ENCODE results near the gene MOK.

Gene MOK

GRCh38 chr14:102283631-102284129 is 21.3 kb downstream of the MOK start:
- no peak for DNase-seq (ENCODE audit: low read depth in 2 of 2)
- no peak for TF ChIP-seq CTCF (IDR thresholded peaks at IDR 0.05; ENCODE audit: low read depth, low read length)
- H3K4me3 ChIP-seq (replicated peaks in 1 of 2; ENCODE audit: low read depth in 2 of 2, low read length in 2 of 2), result no peak overlapping the region

DNA sequence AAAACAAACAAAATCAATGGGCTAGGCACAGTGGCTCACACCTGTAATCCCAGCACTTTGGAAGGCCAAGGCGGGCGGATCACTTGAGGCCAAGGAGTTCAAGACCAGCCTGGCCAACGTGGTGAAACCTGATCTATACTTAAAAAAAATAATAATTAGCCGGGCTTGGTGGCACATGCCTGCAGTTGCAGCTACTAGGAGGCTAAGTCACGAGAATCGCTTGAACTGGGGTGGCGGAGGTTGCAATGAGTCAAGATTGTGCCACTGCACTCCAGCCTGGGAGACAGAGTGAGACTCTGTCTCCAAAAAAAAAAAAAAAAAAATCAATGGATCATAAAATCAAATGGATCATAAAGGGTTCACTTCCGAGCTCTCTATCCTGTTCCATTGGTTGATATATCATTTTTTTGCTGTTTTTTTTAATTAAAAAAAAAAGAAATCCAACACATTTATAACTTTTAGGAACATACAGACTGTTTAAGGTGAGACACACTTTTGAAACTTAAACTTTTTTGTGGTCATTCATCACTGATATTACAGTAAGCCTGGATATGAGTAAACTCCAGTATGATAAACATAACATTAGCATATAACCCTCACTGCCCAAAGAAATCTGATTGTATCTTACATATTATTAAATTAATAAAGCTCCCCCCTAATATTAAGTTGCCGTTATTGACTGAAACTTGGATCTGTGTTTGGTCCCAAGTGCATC is 22.1 kb downstream of the MOK start:
- no peak for DNase-seq (ENCODE audit: low read depth in 2 of 2)
- H3K4me3 ChIP-seq (replicated peaks in 1 of 2; ENCODE audit: low read depth in 2 of 2, low read length in 2 of 2), result no peak overlapping the region
- no peak for TF ChIP-seq CTCF (IDR thresholded peaks at IDR 0.05; ENCODE audit: low read depth, low read length)

GRCh38 chr14:102280376-102280962 is 24.5 kb downstream of the MOK start:
- no peak for TF ChIP-seq CTCF (IDR thresholded peaks at IDR 0.05; ENCODE audit: low read depth, low read length)
- peak; percentile 97 to 100 for DNase-seq (ENCODE audit: low read depth in 2 of 2)
- H3K4me3 ChIP-seq (replicated peaks in 1 of 2; ENCODE audit: low read depth in 2 of 2, low read length in 2 of 2), result no peak overlapping the region

- DNase-seq (ENCODE audit: low read depth in 2 of 2), result peak; percentile 98 to 100
- no peak for TF ChIP-seq CTCF (IDR thresholded peaks at IDR 0.05; ENCODE audit: low read depth, low read length)
Measured at GRCh38 chr14:102279688-102280348, 25.1 kb downstream of the MOK start.

GRCh38 chr14:102279282-102279681 is 25.7 kb downstream of the MOK start:
- TF ChIP-seq CTCF (IDR thresholded peaks at IDR 0.05; ENCODE audit: low read depth, low read length), result no peak
- H3K4me3 ChIP-seq (replicated peaks in 1 of 2; ENCODE audit: low read depth in 2 of 2, low read length in 2 of 2), result no peak overlapping the region
- DNase-seq (ENCODE audit: low read depth in 2 of 2), result no peak

More at GRCh38 chr14:102279688-102280348, 25.1 kb downstream of the MOK start:
- no peak overlapping the region for H3K4me3 ChIP-seq (replicated peaks in 1 of 2; ENCODE audit: low read depth in 2 of 2, low read length in 2 of 2)

GRCh38 chr14:102278631-102278935 is 26.4 kb downstream of the MOK start:
- TF ChIP-seq CTCF (IDR thresholded peaks at IDR 0.05; ENCODE audit: low read depth, low read length), result no peak
- no peak for DNase-seq (ENCODE audit: low read depth in 2 of 2)

More at GRCh38 chr14:102278631-102278935, 26.4 kb downstream of the MOK start:
- no peak overlapping the region for H3K4me3 ChIP-seq (replicated peaks in 1 of 2; ENCODE audit: low read depth in 2 of 2, low read length in 2 of 2)

Data from cardiac fibroblast (primary cell).